GM19397 (cell line): Measurements from ENCODE around the gene EBF3.

Experiments
- ATAC-seq: cut with Tn5 transposase; IDR thresholded peaks from one replicate; pipeline ENCODE4 v1.9.1; 2021; ENCODE audit warnings: mild to moderate bottlenecking, moderate library complexity; ENCODE audit not compliant: unreplicated experiment

Gene EBF3

DNA sequence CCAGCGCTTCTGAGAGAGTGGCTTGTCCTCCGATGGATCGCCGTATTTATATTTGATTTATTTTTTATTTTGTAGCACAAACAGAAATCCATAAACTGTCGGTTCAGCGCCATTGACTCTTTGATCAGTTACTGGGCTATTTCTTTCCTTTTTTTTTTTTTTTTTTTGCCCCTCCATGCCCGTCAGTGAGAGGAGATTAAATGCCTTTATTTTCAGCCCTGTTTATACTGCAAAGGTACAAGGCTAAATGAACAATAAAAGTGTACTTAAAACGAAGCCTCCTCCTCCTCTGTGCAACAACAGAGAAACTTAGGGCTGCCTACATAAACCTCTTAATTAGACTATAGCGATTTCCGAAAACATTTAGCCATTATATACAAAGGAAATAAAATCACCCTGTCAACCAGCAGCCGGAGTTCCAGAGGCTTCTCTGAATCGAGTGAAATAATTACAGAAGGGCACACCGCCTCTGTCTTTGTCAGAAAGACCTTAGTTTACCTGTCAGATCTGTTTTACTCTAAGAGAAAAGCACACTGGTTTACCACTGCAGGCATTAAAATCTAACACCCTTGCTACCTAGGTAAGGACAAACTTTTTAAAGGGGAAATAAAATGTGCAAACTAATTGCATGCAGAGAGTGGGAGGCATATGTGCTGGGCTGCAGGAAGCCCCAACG is 3.5 kb downstream of the EBF3 start:
- no peak for ATAC-seq

DNA sequence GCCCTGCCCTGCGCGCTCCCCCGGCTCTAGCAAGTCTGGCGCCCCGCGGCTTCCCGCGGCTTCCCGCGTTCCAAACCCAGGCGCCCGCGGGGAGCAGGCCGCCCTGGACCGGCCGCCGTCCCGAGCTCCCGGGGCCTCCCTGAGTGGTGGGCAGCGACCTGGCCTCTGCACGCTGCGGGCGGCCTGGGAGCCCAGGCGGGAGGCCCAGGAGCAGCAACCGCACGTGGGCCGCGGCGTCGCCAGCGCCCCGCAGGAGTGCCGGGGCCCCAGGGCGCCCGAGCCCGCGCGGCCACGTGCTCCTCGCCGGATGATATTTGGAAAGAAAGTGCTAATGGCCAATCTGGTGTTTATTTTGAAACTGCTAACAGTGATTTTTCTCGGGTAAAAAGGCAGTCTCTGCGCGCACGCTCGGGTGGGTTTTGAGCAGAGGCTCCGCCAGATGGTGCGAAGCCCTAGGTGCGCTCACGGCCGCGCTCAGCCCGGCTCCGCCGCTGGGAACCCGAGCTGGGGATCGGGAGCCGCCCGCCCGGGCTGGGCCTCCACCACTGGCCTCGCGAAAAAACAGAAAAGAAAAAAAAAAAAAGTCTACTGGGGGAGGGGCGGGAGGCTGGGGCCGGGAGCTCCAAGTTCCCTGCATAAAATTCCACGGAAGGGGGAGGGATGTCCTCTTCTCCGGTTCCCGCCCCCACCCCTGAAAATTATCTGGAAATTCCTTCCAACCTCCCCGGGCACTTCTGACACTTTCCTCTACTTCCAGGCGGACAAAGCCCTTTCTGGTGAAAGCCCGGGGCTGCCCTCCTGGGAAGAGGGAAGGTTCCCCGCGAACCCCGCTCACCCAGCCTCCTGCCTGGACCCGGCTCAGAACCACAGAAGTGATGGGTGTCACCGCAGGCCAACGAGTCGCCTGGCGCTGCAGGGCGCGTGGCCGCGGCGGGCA is 4.3 kb downstream of the EBF3 start:
- no peak for ATAC-seq

GRCh38 chr10:129958629-129959543 is 5.2 kb downstream of the EBF3 start:
- no peak for ATAC-seq

DNA sequence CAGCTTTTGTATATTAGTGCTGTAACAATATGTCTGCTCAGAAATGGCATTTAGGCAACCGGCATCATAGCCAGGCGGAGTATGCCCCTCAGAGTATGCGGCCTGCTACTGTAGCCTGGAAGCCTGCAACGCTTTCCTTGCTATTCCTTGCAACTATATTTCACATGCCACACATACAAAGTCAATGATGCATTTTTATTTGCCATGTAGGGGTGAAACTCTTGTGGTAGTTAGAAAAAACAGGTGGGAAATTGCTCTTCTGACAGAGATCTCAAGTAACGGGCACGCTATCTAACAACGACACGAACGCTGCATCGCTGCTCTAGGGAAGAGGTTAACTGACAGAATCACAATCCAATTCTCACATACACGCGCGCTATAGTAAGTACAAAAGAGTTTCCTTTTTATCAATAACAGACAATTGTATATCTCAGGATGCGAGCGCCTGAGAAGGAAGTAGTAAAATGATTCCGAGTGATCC is 5.9 kb downstream of the EBF3 start:
- ATAC-seq: no peak

- no peak for ATAC-seq
These were observed 7.0 kb downstream of the EBF3 start for GRCh38 chr10:129956876-129957673.

GRCh38 chr10:129956286-129956670 is 7.8 kb downstream of the EBF3 start:
- no peak for ATAC-seq

GRCh38 chr10:129955601-129956285 is 8.3 kb downstream of the EBF3 start:
- ATAC-seq: no peak

- ATAC-seq: no peak
These were observed 9.4 kb downstream of the EBF3 start for GRCh38 chr10:129954492-129955315.

GRCh38 chr10:129953119-129954051 is 10.7 kb downstream of the EBF3 start:
- ATAC-seq: no peak

DNA sequence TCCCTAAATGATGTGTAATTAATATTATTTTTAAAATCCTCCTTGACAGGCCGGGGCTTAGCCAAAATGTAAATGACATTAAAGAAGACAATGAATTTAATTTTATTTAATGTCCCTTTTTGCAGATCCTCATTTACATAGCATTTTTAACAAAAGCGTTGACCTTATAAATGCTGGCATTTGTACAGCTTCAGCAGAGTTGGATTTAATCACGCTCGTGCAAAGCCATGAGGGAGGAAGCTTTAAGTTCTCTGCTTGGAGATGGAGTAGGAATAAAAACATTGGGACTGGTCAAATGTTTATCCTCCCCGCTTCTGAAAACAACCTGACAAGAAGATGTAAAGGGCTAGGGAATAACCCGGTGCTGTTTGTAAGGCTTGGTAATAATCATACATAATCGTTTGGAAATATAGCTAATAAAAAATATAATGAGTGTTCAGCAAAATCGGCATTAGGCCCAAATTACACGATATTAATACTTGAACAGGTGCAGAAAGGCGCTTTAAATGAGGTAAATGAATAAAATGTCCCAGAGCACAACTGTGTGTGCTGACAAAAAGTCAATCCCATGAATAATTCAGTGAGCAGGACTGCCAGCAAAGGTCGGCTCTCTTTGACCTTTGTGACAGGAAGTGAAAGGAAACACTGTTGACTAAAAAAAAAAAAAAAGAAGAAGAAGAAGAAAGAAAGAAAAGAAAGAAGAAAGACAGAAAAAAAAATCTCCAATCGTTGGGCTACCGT is 11.5 kb downstream of the EBF3 start:
- ATAC-seq: no peak

DNA sequence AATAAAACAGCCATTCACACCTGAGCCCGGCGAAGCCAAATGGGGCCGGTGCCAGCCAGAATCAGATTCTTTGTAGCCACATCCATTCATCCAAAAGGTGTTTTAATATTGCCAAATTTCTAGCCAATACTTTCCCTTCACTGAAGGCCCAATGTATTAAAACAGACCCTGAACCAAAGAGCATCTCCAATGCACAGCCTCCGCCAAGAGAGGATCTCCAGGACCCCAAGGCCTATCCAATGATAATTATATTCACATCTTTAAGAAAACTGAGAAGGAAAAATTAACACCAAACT is 12.2 kb downstream of the EBF3 start:
- no peak for ATAC-seq

- ATAC-seq: no peak
These were observed 12.7 kb downstream of the EBF3 start for GRCh38 chr10:129951101-129951969.

DNA sequence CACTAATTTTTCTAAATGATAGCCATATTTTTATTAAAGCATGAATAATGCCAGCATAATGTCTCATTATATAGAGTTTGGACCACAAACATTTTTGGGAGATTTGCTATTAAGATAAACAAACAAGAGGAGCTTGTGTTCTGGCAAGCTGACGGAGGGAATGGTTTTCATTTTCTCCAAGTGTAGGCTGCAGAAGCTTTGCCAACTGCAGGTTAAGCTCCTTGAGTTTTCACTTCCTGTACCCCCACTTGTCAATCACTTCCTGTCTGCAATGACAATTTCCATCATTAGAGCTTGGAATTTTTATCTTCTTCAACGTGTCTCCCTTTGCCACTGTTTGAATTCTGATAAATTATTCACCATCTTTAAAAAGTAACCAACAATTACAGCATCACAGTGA is 13.4 kb downstream of the EBF3 start:
- ATAC-seq: no peak

- no peak for ATAC-seq
These were observed 14.2 kb downstream of the EBF3 start for GRCh38 chr10:129949891-129950291.

GRCh38 chr10:129949411-129949810 is 14.7 kb downstream of the EBF3 start:
- no peak for ATAC-seq

DNA sequence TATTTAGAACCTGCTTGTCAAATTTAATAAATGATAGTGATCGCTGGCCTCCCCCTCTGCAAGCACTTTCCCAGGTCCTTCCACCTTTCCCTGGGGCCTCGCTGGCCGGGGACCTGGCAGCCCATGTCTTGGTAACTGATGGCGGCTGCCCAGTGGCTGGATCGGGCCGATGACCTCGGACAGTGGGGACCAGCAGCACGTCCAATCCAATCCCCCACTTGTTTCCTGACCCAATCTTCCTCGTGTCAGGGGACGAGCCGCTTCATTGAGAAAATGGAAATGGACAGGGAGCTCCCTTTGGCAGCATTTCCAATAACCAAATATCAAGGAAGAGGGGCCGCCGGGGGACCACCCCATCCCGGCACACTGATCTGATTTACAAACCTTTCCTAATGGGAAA is 17.2 kb downstream of the EBF3 start:
- ATAC-seq: no peak
